H1 (cell line): ENCODE results near the gene PIGM. TPM values are rescaled to one million over a fixed set of nuclear protein-coding genes. Genes with fewer than 3 reads are reported as not detected.

Experiments
- CTCF ChIA-PET: fragments of 300-600 bp; sonication (Branson Sonifier 250); formaldehyde crosslinking; loops from one replicate; lab custom pipeline; 2021; ENCODE audit not compliant: partially characterized antibody; lab: Charles Lee
- POLR2A ChIA-PET: fragments of 300-600 bp; sonication (Branson Sonifier 250); formaldehyde crosslinking; loops from one replicate; lab custom pipeline; 2021; ENCODE audit warnings: inconsistent platforms; ENCODE audit not compliant: partially characterized antibody; lab: Charles Lee
- DNase-seq, 2 experiments: peaks; one replicate each; pipeline versions ENCODE4 v3.0.0 to v3.0.0-alpha.2; 2010 to 2022; ENCODE audit warnings: low spot score in 2 of 2, low read depth in 1 of 2, mixed read lengths in 1 of 2
- FAIRE-seq: peaks from 2 replicates; lab custom pipeline; 2011; peaks lifted over from hg19 to GRCh38; lab: Jason Lieb, UNC
- H2AFZ ChIP-seq: 2 replicates; pipeline ENCODE4 v1.8.1; 2012; ENCODE audit warnings: low read length, inconsistent platforms
- H2AK5ac ChIP-seq: 2 replicates; pipeline ENCODE4 v1.6.1; 2013; ENCODE audit warnings: low read depth, low read length
- H2BK120ac ChIP-seq: replicated peaks from 2 replicates; pipeline ENCODE3; 2013; ENCODE audit warnings: low read depth, low read length, inconsistent platforms
- H2BK12ac ChIP-seq: 2 replicates; pipeline ENCODE4 v1.6.1; 2013; ENCODE audit warnings: low read depth, low read length
- H2BK15ac ChIP-seq: 2 replicates; pipeline ENCODE4 v1.6.1; 2013; ENCODE audit warnings: low read length
- H2BK20ac ChIP-seq: 2 replicates; pipeline ENCODE4 v1.6.1; 2013; ENCODE audit warnings: low read length
- H2BK5ac ChIP-seq: 2 replicates; pipeline ENCODE4 v1.6.1; 2013; ENCODE audit warnings: low read depth, low read length
- H3K14ac ChIP-seq: 2 replicates; pipeline ENCODE4 v1.6.1; 2013; ENCODE audit warnings: inconsistent platforms; ENCODE audit not compliant: insufficient read length
- H3K18ac ChIP-seq: 2 replicates; pipeline ENCODE4 v1.6.1; 2013; ENCODE audit warnings: low read length; ENCODE audit errors: extremely low read depth
- H3K23ac ChIP-seq: 2 replicates; pipeline ENCODE4 v1.6.1; 2013; ENCODE audit warnings: inconsistent platforms; ENCODE audit not compliant: insufficient read length
- H3K23me2 ChIP-seq: 2 replicates; pipeline ENCODE4 v1.6.1; 2013; ENCODE audit warnings: low read depth, low read length
- H3K27ac ChIP-seq: 2 replicates; pipeline ENCODE4 v1.6.1; 2011; ENCODE audit warnings: low read depth, low read length, inconsistent platforms
- H3K27me3 ChIP-seq, 4 experiments: replicated peaks in 1 of 4; 1 replicate in 1 of 4; 2 replicates in 3 of 4; pipeline versions ENCODE4 v1.6.1 to v1.8.1; 2011 to 2013; ENCODE audit warnings: low read length in 3 of 4, mild to moderate bottlenecking in 3 of 4, inconsistent platforms in 2 of 4, mixed read lengths in 2 of 4, moderate library complexity in 1 of 4; ENCODE audit not compliant: control insufficient read depth in 3 of 4, insufficient read depth in 3 of 4; ENCODE audit errors: extremely low read depth in 1 of 4
- H3K36me3 ChIP-seq, 4 experiments: 2 replicates each; pipeline versions ENCODE4 v1.6.1 to v1.8.1; 2011 to 2013; ENCODE audit warnings: mild to moderate bottlenecking in 4 of 4, low read length in 3 of 4, moderate library complexity in 2 of 4, control low read depth in 1 of 4, inconsistent platforms in 1 of 4; ENCODE audit not compliant: insufficient read depth in 4 of 4, control insufficient read depth in 2 of 4
- H3K4ac ChIP-seq: replicated peaks from 2 replicates; pipeline ENCODE3; 2013; ENCODE audit warnings: low read length, low read depth, mixed read lengths, inconsistent platforms; ENCODE audit not compliant: insufficient read length
- H3K4me1 ChIP-seq, 4 experiments: replicated peaks in 1 of 4; 1 replicate in 1 of 4; 2 replicates in 3 of 4; pipeline versions ENCODE4 v1.6.1 to v1.8.1; 2011 to 2013; ENCODE audit warnings: low read length in 3 of 4, inconsistent platforms in 2 of 4, mixed read lengths in 1 of 4; ENCODE audit not compliant: insufficient read depth in 4 of 4, control insufficient read depth in 3 of 4
- H3K4me2 ChIP-seq, 2 experiments: 2 replicates each; pipeline versions ENCODE4 v1.6.1 to v1.8.1; 2011 to 2013; ENCODE audit warnings: low read depth in 2 of 2, low read length in 2 of 2, control low read depth in 1 of 2, inconsistent platforms in 1 of 2, mild to moderate bottlenecking in 1 of 2; ENCODE audit not compliant: insufficient read depth in 1 of 2
- H3K4me3 ChIP-seq, 4 experiments: fragments of 200-600, 300-600 bp in 1 of 4; sonication (generic), shearing (Covaris generic), sonication (Bioruptor Twin) in 1 of 4; 2 replicates each; pipeline versions ENCODE4 v1.5.1 to v1.8.1; 2011 to 2016; ENCODE audit warnings: low read length in 4 of 4, low read depth in 3 of 4, control low read depth in 2 of 4, inconsistent platforms in 2 of 4, mild to moderate bottlenecking in 2 of 4, mixed read lengths in 1 of 4, moderate library complexity in 1 of 4; ENCODE audit not compliant: insufficient read depth in 2 of 4; ENCODE audit errors: extremely low read depth in 1 of 4
- H3K56ac ChIP-seq: replicated peaks from 2 replicates; pipeline ENCODE3; 2013; ENCODE audit warnings: low read depth, mild to moderate bottlenecking, mixed read lengths, low read length, inconsistent platforms; ENCODE audit not compliant: insufficient read length
- H3K79me1 ChIP-seq: 2 replicates; pipeline ENCODE4 v1.6.1; 2013; ENCODE audit warnings: low read depth, low read length, control low read depth
- H3K79me2 ChIP-seq, 2 experiments: 2 replicates each; pipeline versions ENCODE4 v1.6.1 to v1.8.1; 2012 to 2013; ENCODE audit warnings: low read length in 2 of 2, mild to moderate bottlenecking in 2 of 2, inconsistent platforms in 1 of 2; ENCODE audit not compliant: insufficient read depth in 2 of 2, control insufficient read depth in 1 of 2
- H3K9ac ChIP-seq, 4 experiments: replicated peaks in 1 of 4; 1 replicate in 1 of 4; 2 replicates in 3 of 4; pipeline versions ENCODE4 v1.6.1 to v1.8.1; 2011 to 2013; ENCODE audit warnings: low read depth in 3 of 4, low read length in 3 of 4, control low read depth in 2 of 4, mild to moderate bottlenecking in 2 of 4, moderate library complexity in 2 of 4, inconsistent platforms in 1 of 4; ENCODE audit errors: extremely low read depth in 1 of 4
- H3K9me3 ChIP-seq, 2 experiments: 2 replicates each; pipeline versions ENCODE4 v1.6.1 to v1.8.1; 2012 to 2013; ENCODE audit warnings: mild to moderate bottlenecking in 2 of 2, moderate library complexity in 2 of 2, control low read depth in 1 of 2, inconsistent platforms in 1 of 2, low read depth in 1 of 2, low read length in 1 of 2, mixed read lengths in 1 of 2; ENCODE audit not compliant: insufficient read depth in 2 of 2
- H4K20me1 ChIP-seq, 2 experiments: replicated peaks in 1 of 2; 2 replicates each; pipeline versions ENCODE3 to v1.8.1; 2011 to 2013; ENCODE audit warnings: inconsistent platforms in 2 of 2, low read length in 2 of 2, mild to moderate bottlenecking in 1 of 2; ENCODE audit not compliant: insufficient read depth in 2 of 2, control insufficient read depth in 1 of 2
- H4K5ac ChIP-seq: 2 replicates; pipeline ENCODE4 v1.6.1; 2013; ENCODE audit warnings: low read length, low read depth, mixed read lengths, inconsistent platforms; ENCODE audit not compliant: insufficient read length
- H4K8ac ChIP-seq: 2 replicates; pipeline ENCODE4 v1.8.0; 2013; ENCODE audit warnings: mild to moderate bottlenecking, moderate library complexity, low read length, inconsistent platforms; ENCODE audit not compliant: insufficient read depth; ENCODE audit errors: extremely low read depth
- H4K91ac ChIP-seq: replicated peaks from 2 replicates; pipeline ENCODE3; 2013; ENCODE audit warnings: low read length, mixed read lengths, inconsistent platforms; ENCODE audit not compliant: insufficient read length
- ASH2L ChIP-seq: fragments of 200-600, 300-600 bp; sonication (generic); IDR thresholded peaks from one replicate; pipeline ENCODE4 v1.7.1; 2017; ENCODE audit warnings: low read length
- EZH2 ChIP-seq: fragments of 200-600 bp; sonication (generic); IDR thresholded peaks from 2 replicates; pipeline ENCODE4 v1.7.1; 2012; ENCODE audit warnings: low read depth, mild to moderate bottlenecking, moderate library complexity, low read length, inconsistent platforms; ENCODE audit not compliant: severe bottlenecking
- FOSL1 ChIP-seq: IDR thresholded peaks from 2 replicates; pipeline ENCODE4 v1.6.1; 2011; ENCODE audit warnings: mild to moderate bottlenecking, low read depth, low read length, moderate library complexity; ENCODE audit not compliant: insufficient read depth
- KDM5A ChIP-seq: fragments of 200-600 bp; IDR thresholded peaks from 2 replicates; pipeline ENCODE4 v1.7.1; 2012; ENCODE audit warnings: mild to moderate bottlenecking, low read length, inconsistent platforms, mixed read lengths
- MAX ChIP-seq: IDR thresholded peaks from 2 replicates; pipeline ENCODE4 v1.6.1; 2012; ENCODE audit warnings: inconsistent platforms
- NRF1 ChIP-seq: IDR thresholded peaks from 2 replicates; pipeline ENCODE4 v1.6.1; 2011; ENCODE audit warnings: mild to moderate bottlenecking, low read depth, low read length, improper control_type of control experiment
- RAD21 ChIP-seq, 2 experiments: IDR thresholded peaks in 1 of 2; conservative IDR thresholded peaks in 1 of 2; 2 replicates each; pipeline ENCODE4 v1.6.1; 2011; ENCODE audit warnings: low read depth in 2 of 2, low read length in 2 of 2, improper control_type of control experiment in 1 of 2, inconsistent platforms in 1 of 2, mild to moderate bottlenecking in 1 of 2, moderate library complexity in 1 of 2
- RFX5 ChIP-seq: IDR thresholded peaks from 2 replicates; pipeline ENCODE4 v1.6.1; 2011; ENCODE audit warnings: low read depth, low read length, improper control_type of control experiment, borderline replicate concordance
- RNF2 ChIP-seq: fragments of 200-900, 300-1000 bp; sonication (generic); IDR thresholded peaks from 2 replicates; pipeline ENCODE4 v1.7.1; 2016; ENCODE audit warnings: borderline replicate concordance, low read depth, mild to moderate bottlenecking, antibody characterized with exemption, low read length; ENCODE audit not compliant: poor library complexity, severe bottlenecking; ENCODE audit errors: missing control alignments
- RXRA ChIP-seq: IDR thresholded peaks from 2 replicates; pipeline ENCODE4 v1.6.1; 2011; ENCODE audit warnings: low read depth, mild to moderate bottlenecking, low read length, moderate library complexity; ENCODE audit not compliant: insufficient read depth
- SIRT6 ChIP-seq: IDR thresholded peaks from one replicate; pipeline ENCODE4 v1.7.1; 2012; ENCODE audit warnings: low read length, inconsistent platforms
- SP2 ChIP-seq: IDR thresholded peaks from 2 replicates; pipeline ENCODE4 v1.6.1; 2012; ENCODE audit warnings: mild to moderate bottlenecking, low read length, inconsistent platforms
- SUZ12 ChIP-seq: fragments of 200-600 bp; sonication (generic); IDR thresholded peaks from 2 replicates; pipeline ENCODE4 v1.6.1; 2012; ENCODE audit warnings: mild to moderate bottlenecking, inconsistent platforms, low read length, moderate library complexity, mixed read lengths
- TCF12 ChIP-seq: IDR thresholded peaks from 2 replicates; pipeline ENCODE4 v1.6.1; 2011; ENCODE audit warnings: low read depth, mild to moderate bottlenecking, low read length
- WGBS, 2 experiments: shearing (Covaris generic) in 1 of 2; methylation state at CpG; one replicate each; pipeline versions ENCODE4 v1.1.6 to v1.1.7; 2013 to 2015; ENCODE audit warnings: low lambda C conversion rate in 2 of 2, mixed read lengths in 2 of 2, inconsistent platforms in 1 of 2, low coverage in 1 of 2, missing lambda C conversion rate in 1 of 2; ENCODE audit not compliant: insufficient replicate concordance in 2 of 2, insufficient coverage in 1 of 2, insufficient read length in 1 of 2; ENCODE audit errors: extremely low coverage in 1 of 2, missing lambda C conversion rate in 1 of 2; 5-methylcytosine and 5-hydroxymethylcytosine counted together
- polyA plus RNA-seq, 7 experiments: library from polyadenylated mRNA; depleted of rRNA in 3 of 7; stranded (reverse) in 5 of 7; unstranded in 2 of 7; fragments of >200 nt in 5 of 7; fragments of 200-250 nt in 2 of 7; gene quantifications; 1 replicate in 5 of 7; 2 replicates in 1 of 7; 4 replicates in 1 of 7; pipeline versions ENCODE4 v1.2.1 to v1.2.3, GENCODE V29; 2011 to 2013; ENCODE audit warnings: missing spikeins in 2 of 7, mixed read lengths in 2 of 7
- total RNA-seq: library from RNA; stranded (reverse); fragmentation: NEBNext Ultra II Directional; extraction: Animal tissue kit (Norgen Biotek cat#: 25700); gene quantifications from 2 replicates; pipeline ENCODE4 v1.2.1, GENCODE V29; 2021

PIGM gene
- total and polyA plus RNA-seq, 2 of the 8 experiments (the other 6 are each of a cell fraction or from before 2014, with no cell fraction given): 5.4 to 6.0 TPM

GRCh38 chr1:160018347-160018746, 13.4 kb downstream of the PIGM start:
- no peak overlapping the region for H3K4me3 ChIP-seq
- H2BK120ac ChIP-seq: no peak overlapping the region
- H4K5ac ChIP-seq: no peak overlapping the region
- H4K91ac ChIP-seq: no peak overlapping the region
- H2AFZ ChIP-seq: no peak overlapping the region
- no peak overlapping the region for H3K56ac ChIP-seq
- no peak overlapping the region for H2BK12ac ChIP-seq
- H2BK20ac ChIP-seq: no peak overlapping the region
- no peak overlapping the region for H4K8ac ChIP-seq
- H4K20me1 ChIP-seq: no peaks in the 10 kb centered on the region
- no peak overlapping the region for H2AK5ac ChIP-seq
- H3K14ac ChIP-seq: no peak overlapping the region
- H3K79me1 ChIP-seq: no peaks in the 10 kb centered on the region
- H3K27ac ChIP-seq: no peak overlapping the region
- H2BK15ac ChIP-seq: no peak overlapping the region
- ChIA-PET POLR2A (interaction anchor here (1.2 kb wide), 1 partner anchor 12 kb away, joined by 5 read pairs; no protein-coding TSS in a partner anchor), CTCF (interaction anchor here (1.3 to 11.8 kb wide), 5 partner anchors 12 to 128 kb away, joined by 3 to 129 read pairs (median 4); no protein-coding TSS in a partner anchor)
- H3K4me2 ChIP-seq: no peak overlapping the region
- no peaks in the 10 kb centered on the region for H3K36me3 ChIP-seq
- no peak overlapping the region for H3K23ac ChIP-seq
- WGBS, 2 experiments: 88% methylated on average over 3 of the region's 3 CpGs; no CpG with 5 or more reads in 1 of the 2 experiments
- DNase-seq (no peak), FAIRE-seq (no peak)
- H2BK5ac ChIP-seq: no peak overlapping the region
- no peak overlapping the region for H3K4ac ChIP-seq
- H3K9me3 ChIP-seq: no peaks in the 10 kb centered on the region
- H3K18ac ChIP-seq: no peak overlapping the region
- no peaks in the 10 kb centered on the region for H3K27me3 ChIP-seq
- no peaks in the 10 kb centered on the region for H3K4me1 ChIP-seq
- H3K23me2 ChIP-seq: no peaks in the 10 kb centered on the region
- no peaks in the 10 kb centered on the region for H3K79me2 ChIP-seq
- H3K9ac ChIP-seq: no peak overlapping the region
- no peak for TF ChIP-seq MAX
- TF ChIP-seq RAD21 (IDR thresholded peaks at IDR 0.05 in 1 of 2, conservative IDR thresholded peaks at IDR 0.05 in 1 of 2; ENCODE audit: low read depth in 2 of 2, low read length in 2 of 2): no peak
- TF ChIP-seq ASH2L: no peak
- TF ChIP-seq RXRA: no peak
- no peak for TF ChIP-seq TCF12
- no peak for TF ChIP-seq EZH2
- TF ChIP-seq RFX5: no peak
- no peak for TF ChIP-seq SUZ12
- no peak for TF ChIP-seq FOSL1
- TF ChIP-seq KDM5A: no peak
- no peak for TF ChIP-seq SP2
- TF ChIP-seq NRF1: no peak
- no peak for TF ChIP-seq RNF2
- TF ChIP-seq SIRT6: no peak
